NCI-H2081 treated with DMSO at 0.1 percent for 48 hours (cell line): ENCODE measurements around the gene POLR2H.

Source experiments
- DNase-seq: peaks from one replicate; lab custom pipeline; 2025; lab: John Stamatoyannopoulos, UW

The POLR2H gene

DNA sequence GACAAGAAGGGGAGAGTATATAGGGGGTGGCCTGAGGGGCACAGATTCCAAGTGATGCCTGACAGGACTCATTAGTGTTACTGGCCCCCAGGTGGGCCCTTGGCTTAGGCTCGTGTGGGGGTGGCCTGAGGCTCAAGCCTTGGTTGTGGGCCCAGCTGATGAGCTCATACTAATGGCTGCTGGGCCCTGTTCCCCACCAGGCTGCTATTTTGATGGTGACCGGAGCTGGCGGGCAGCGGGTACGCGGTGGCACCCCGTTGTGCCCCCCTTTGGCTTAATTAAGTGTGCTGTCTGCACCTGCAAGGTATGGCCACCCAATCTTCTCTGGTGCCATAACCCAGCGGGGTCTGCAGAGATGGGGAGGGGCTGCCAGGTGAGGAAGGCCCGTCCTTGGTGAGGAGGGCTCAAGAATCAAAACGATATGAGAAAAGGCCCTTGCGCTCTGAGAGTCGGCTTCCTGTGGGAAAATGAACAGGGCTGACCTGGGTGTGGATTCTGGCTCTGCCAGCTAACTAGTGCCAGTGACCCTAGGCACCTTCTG lies 25.7 kb downstream of the POLR2H start:
- no peak for DNase-seq

DNA sequence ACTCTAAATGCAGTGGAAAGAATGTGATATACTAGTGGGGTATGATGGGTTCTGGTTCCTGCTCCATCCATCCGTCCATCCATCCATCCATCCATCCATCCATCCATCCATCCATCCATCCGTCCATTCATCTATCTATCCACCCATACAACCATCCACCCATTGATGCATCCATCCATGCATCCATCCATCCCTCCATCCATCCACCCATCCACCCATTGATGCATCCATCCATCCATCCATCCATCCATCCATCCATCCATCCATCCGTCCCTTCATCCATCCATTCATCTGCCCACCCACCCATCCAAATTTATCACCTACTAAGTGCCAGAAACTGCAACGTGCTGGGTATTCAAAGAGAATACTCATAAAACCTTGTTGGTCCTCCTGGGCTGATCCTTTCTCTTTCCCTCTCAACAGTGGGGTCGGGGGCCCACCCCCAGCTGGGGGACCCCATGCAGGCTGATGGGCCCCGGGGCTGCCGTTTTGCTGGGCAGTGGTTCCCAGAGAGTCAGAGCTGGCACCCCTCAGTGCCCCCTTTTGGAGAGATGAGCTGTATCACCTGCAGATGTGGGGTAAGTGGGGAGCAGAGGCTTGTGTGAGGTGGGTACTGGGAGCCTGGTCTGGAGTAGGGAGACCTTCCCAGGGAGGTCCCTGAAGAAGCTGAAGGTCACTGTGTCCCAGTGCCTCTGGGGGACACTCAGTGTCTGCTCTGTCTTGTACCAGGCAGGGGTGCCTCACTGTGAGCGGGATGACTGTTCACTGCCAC lies 26.8 kb downstream of the POLR2H start:
- DNase-seq: no peak

DNA sequence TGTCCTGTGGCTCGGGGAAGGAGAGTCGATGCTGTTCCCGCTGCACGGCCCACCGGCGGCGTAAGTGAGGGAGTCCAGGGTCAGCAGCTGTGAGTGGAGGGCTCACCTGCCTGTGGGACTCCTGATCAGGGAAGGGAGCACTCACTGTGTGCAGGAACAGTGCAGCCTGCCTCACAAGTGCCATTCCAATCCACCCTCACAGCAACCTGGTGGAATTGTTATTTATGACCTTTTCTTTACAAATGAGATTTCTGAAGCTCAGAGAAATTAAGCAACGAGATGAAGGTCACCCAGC lies 27.4 kb downstream of the POLR2H start:
- DNase-seq: no peak

DNA sequence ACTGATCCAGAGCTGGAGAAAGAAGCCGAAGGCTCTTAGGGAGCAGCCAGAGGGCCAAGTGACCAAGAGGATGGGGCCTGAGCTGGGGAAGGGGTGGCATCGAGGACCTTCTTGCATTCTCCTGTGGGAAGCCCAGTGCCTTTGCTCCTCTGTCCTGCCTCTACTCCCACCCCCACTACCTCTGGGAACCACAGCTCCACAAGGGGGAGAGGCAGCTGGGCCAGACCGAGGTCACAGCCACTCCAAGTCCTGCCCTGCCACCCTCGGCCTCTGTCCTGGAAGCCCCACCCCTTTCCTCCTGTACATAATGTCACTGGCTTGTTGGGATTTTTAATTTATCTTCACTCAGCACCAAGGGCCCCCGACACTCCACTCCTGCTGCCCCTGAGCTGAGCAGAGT lies 27.9 kb downstream of the POLR2H start:
- no peak for DNase-seq

DNA sequence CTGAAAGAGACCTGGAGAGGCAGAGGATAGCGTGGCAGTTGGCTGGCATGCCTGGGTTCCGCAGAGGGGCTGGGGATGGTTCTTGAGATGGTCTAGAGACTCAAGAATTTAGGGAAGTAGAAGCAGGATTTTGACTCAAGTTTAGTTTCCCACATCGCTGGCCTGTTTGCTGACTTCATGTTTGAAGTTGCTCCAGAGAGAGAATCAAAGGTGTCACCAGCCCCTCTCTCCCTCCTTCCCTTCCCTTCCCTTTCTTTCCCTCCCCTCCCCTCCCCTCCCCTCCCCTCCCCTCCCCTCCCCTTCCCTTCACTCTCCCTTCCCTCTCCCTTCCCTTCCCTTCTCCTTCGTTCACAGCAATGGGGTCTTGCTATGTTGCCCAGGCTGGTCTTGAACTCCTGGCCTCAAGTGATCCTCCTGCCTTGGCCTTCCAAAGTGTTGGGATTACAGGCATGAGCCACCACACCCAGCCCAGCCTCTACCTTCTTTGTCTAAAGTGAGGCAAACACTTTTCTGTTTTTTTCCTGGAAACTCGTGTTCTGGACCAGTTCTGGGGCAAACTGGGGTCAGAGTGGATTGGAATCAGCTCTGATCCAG lies 28.5 kb downstream of the POLR2H start:
- no peak for DNase-seq

DNA sequence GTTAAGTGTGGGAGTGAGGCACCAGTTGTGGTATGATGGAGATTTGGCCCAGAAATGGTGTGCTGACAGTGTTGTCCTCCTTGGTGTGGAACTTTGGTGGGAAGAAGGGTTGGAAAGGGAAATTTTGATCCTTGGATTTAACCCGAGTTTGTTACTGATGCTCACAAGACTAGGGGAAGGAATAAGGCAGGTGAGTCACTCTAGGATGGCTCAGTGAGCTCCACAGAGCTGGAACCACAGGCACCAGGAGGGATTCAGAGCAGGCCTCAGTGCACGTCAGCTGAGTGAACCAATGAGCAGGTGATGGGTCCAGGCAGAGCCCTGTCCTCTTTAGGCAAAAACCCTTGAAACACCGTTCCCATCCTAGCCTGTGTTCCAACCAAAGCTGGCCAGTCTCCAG lies 29.8 kb downstream of the POLR2H start:
- DNase-seq: no peak

DNA sequence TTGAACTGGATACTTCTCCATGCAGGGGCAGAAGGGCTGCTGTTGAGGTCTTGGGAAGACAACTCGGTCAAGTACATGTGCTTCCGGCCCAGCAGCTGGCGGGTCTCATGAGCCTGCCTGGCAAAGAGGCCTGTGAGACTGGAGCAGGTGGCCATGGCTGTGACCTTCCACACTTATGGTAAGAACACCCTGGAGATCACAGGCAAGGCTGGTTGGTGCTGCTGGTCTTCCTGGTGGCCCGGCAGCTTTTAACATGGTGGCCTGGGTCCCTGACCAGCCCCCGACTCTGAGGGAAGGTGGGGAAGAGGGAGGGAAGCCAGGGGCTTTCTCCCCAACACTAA lies 33.8 kb downstream of the POLR2H start:
- no peak for DNase-seq

DNA sequence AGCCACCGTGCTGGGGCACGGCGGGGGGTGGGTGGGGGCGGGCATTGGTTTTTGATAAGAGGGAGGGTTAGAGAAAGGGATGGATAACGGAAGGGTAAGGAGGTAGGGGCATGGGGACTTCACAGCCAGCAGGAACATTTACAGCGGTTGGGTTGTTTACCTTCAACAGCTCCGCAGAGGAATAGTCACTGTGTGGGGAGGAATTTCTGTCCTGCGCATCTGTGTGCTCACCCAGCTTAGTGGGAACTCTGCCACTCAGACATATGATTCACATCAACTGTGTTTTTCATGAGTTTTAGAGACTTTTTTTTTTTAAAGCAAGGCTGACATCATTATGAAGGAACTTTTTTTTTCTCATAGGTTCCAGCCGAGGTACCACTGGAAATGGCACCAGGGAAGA lies 37.9 kb downstream of the POLR2H start:
- DNase-seq: no peak

DNA sequence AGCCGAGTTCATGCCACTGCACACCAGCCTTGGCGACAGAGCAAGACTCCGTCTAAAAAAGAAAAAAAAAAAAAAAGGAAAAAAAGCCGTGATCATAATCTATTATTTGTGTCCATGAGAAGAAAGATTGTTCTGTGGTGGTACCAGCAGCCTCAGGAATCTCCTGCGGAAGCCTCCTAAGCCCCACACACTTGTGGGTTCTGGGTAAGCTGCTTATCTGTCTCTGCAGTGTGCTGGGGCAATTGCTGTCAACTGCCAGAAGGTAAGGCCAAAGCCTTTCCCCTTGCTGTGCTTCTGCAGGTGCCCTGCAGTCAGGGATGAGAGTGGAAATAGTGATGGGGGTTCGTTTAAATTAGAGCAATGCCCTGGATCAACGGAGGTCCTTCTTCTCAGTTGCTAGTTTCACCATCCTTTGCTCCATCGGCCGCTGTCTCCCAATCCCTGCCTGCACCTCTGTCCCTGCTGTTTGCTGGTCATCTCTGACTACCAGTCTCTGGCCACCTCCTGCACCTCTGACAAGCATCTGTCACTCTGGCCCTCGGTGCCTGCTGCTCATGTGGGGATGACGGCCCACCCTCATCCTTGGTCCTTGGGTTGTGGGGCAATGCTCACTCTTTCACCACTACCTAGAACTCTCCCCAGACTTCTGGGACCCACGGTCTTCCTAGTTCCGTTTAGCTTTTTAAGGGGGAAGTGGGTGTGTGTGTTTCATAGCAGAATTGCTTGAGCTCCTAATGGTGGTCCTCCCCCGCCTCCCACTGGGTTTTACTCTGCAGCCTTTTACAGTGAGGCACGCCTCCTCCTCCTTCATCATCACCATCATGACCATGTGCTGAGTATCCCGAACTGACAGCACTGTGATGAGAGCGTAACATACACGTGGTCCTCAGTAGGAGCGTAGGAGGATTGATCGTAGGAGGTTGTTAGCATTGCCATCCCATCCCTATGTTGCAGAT lies 43.8 kb downstream of the POLR2H start:
- no peak for DNase-seq

DNA sequence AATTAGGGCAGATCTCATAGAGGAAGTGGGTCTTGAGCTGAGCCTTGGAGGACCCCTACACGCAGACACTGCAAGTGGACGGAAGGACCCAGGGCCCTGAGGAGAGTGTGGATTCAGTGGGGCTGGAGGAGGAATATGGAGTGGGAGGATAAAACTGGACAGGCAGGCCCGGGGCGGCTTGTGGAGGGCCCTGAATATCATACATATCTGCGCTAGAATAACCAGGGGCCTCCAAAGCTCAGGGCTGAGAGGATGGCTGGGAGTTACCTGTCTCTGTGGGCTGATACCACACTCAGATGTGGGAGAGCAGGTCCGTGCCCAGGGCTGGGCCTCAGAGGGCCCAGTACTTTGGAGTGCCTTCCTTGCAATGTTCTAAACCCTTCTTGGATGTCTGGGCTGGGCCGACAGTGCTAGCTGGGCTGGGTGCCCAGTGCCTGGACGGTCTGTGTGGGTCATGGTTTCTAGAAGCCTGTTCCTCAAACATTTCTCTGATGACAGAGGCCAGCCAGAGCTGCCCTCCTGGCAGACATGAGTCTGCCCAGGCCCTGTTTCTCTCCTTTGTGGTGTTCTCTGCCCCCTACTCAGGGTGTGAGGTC lies 47.9 kb downstream of the POLR2H start:
- DNase-seq: no peak

DNA sequence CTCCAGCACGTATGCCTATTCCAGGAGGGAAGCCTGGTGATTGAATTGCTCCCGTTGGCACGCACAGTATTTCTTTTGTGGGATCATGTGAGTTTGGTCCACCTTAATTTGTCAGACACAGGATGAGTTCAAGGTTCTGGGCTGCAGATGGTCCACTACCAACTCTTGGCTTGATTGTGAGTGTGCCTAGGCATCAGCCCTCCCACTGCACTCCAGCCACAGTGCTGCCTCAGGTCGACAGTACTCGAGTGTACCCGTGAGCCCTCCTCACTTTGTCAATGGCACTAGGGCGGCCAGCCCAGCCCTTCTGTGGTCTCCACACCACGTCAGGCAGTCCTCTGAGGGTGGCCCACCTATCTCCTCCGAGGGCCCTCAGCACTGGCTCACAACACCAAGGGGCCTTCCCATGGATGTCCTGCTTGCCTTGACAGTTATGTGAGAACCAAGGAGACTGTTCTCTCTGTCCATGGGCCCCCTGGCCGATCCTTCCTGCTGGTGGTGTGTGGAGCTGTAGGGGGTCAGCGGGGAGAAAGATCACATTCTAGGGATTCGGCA lies 48.5 kb downstream of the POLR2H start:
- no peak for DNase-seq

DNA sequence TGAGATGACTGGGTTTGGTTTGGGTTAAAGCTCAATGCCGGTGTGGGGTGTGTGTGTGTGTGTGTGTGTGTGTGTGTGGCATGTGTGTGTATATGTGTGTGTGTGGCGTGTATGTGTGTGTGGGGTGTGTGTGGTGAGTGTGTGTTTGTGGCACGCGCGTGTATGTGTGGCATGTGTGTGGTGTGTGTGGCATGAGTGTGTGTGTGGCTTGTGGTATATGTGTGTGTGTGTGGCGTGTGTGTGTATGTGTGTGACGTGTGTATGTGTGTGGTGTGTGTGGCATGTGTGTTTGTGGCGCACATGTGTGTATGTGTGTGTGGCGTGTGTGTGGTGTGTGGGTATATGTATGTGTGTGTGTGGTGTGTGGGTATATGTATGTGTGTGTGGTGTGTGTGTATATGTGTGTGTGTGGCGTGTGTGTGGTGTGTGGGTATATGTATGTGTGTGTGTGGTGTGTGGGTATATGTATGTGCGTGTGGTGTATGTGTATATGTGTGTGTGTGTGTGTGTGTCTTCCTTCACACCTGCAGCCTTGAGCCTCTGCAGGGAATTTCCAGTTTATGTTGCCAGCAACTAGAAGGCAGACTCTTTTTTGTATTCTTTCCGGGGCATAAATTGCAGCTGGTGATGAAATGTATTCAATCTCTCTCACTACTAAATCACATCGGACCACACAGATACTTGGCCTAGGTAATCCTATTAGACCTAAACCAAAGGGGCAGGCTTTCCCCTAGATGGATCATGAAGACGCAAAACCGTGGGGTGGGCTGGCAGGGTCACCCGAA lies 53.1 kb downstream of the POLR2H start:
- DNase-seq: no peak

DNA sequence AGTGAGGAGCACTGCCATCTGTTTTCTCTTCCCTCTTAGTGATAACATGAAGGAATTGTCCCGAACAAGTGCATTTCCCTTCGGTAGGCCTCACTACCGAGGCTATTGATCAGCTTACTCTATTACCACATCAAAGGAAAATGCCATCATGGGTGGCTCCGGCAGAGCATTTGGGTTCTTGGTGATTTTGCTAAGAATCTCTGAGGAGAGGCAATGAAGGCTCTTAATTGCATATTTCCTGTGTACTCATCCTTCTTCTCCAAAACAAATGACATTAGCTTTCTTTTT lies 53.6 kb downstream of the POLR2H start:
- no peak for DNase-seq

DNA sequence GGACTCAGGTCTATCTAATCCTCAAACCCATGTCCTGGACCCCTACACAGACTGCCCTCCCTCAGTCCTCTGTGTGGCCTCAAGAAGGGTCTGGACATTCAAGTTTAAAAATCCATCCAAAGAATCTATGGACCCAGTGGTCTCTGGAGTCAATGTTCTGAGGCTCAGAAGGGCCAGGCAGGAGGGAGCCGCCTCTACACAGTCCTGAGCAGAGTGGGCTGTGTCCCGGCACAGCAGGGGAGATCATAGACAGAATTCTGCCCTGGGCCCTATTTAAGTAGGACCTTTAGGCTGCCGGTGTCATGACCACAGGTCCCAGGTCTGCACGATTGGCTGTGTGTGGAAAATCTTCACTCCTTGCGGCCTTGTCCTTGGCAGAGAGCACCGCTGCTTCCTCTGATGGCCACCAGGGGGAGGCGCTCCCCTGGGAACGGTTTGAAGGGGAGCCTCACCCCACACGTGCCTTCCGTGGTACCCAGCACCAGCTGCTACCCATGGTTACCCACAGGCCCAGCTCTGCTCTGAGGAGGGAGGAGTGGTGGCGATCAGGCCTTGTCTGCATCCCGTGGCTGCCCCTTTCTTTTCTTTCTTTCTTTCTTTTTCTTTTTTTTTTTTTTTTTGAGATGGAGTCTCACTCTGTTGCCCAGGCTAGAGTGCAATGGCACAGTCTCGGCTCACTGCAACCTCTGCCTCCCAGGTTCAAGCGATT lies 56.3 kb downstream of the POLR2H start:
- DNase-seq: no peak
